Stomach smooth muscle (tissue), 2 donors: ENCODE results near the gene VPS41.

Experiments used
- H3K27ac ChIP-seq: one replicate; pipeline ENCODE4 v1.7.0; 2013; ENCODE audit warnings: mild to moderate bottlenecking, low read length, inconsistent platforms
- H3K27me3 ChIP-seq, 2 donors: one replicate each; pipeline ENCODE4 v1.7.0; 2013; ENCODE audit warnings: low read length in 2 of 2; ENCODE audit not compliant: insufficient read depth in 2 of 2, control insufficient read depth in 1 of 2
- H3K36me3 ChIP-seq, 2 donors: one replicate each; pipeline ENCODE4 v1.7.0; 2013; ENCODE audit warnings: low read length in 2 of 2; ENCODE audit not compliant: control insufficient read depth in 2 of 2, insufficient read depth in 2 of 2
- H3K4me1 ChIP-seq: one replicate; pipeline ENCODE4 v1.7.0; 2013; ENCODE audit warnings: low read length; ENCODE audit not compliant: control insufficient read depth, insufficient read depth
- H3K4me3 ChIP-seq, 2 donors: one replicate each; pipeline ENCODE4 v1.7.0; 2013; ENCODE audit warnings: low read length in 2 of 2
- H3K9ac ChIP-seq, 2 donors: one replicate each; pipeline ENCODE4 v1.7.0; 2013; ENCODE audit warnings: low read length in 2 of 2, mild to moderate bottlenecking in 1 of 2
- H3K9me3 ChIP-seq, 2 donors: one replicate each; pipeline ENCODE4 v1.7.0; 2013; ENCODE audit warnings: low read length in 2 of 2; ENCODE audit not compliant: control insufficient read depth in 2 of 2
- donor health status: healthy.
- donor health status: Pancreatic carcinoma.

Gene VPS41

GRCh38 chr7:38674513-38674912, 234.5 kb downstream of the VPS41 start:
- Histone ChIP-seq H3K4me3 (no peak overlapping the region), H3K36me3 (no peaks in the 10 kb centered on the region), H3K27me3 (no peaks in the 10 kb centered on the region), H3K9ac (no peak overlapping the region), H3K9me3 (no peaks in the 10 kb centered on the region), H3K27ac (no peak overlapping the region), H3K4me1 (no peaks in the 10 kb centered on the region)

DNA sequence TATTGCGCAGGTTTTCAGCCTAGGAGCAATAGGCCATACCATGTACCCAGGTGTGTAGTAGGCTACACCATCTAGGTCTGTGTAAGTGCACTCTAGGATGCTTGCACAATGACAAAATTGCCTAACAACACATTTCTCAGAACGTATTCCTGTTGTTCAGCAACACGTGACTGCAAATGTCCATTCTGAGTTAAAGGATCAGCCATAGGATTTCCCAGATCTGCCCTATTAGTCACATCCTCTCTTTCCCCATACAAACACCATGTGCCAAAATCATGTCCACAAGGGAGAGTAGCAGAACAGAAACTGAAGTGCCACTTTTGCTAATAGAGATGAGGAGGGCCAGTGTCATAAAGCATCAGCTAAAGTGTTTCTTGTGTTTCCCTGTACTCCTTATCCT, 235.2 kb downstream of the VPS41 start:
- no peaks in the 10 kb centered on the region for H3K36me3 ChIP-seq
- no peak overlapping the region for H3K27ac ChIP-seq
- H3K4me3 ChIP-seq: no peak overlapping the region
- H3K4me1 ChIP-seq: no peaks in the 10 kb centered on the region
- H3K9me3 ChIP-seq: no peaks in the 10 kb centered on the region
- no peaks in the 10 kb centered on the region for H3K27me3 ChIP-seq
- H3K9ac ChIP-seq: no peak overlapping the region
